NCI-H2196 (cell line): ENCODE measurements around the gene HES4.
"Not testable (repeated sequence)": the region's sequence is repeated elsewhere in the genome, so short reads cannot be mapped to it uniquely, and the experiment has no call there.

Source experiments
- DNase-seq: peaks from one replicate; lab custom pipeline; 2025; ENCODE audit not compliant: unreplicated experiment; lab: John Stamatoyannopoulos, UW

HES4 gene

DNA sequence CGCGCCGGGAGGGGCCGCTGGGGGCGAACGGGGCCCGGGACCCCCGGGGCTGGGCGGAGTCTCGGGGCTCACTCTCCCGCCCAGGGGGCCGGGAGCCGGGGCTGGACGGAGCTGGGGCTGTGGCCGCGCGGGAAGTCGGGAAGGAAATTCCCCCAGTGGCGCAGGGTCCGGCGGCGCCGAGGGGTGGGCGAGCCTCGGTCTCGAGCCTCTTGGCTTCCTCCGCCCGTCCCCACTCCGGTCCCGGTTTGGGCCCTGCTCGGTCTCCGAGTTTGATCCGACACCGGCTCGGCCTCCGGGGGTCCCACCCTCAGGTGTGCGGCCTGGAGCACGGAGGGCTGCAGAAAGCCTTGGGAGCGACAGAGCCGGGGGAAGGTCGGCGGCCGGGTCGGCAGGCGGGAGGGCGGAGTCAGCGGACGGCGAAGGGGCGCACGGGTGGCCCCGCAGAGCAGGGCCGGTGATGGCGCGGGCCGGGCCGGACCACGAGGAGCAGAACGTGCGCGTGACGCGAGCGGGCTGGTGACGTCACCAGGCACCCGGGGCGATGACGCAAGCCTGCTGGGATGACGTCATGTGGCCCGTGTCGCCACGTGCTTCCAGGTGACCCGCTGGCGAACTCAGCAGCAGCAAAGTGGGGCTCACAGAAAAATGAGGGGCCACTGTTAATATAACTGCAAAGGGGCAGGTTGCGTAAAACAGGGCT lies 610 bp upstream of the HES4 start:
- DNase-seq = peak; percentile 89

DNA sequence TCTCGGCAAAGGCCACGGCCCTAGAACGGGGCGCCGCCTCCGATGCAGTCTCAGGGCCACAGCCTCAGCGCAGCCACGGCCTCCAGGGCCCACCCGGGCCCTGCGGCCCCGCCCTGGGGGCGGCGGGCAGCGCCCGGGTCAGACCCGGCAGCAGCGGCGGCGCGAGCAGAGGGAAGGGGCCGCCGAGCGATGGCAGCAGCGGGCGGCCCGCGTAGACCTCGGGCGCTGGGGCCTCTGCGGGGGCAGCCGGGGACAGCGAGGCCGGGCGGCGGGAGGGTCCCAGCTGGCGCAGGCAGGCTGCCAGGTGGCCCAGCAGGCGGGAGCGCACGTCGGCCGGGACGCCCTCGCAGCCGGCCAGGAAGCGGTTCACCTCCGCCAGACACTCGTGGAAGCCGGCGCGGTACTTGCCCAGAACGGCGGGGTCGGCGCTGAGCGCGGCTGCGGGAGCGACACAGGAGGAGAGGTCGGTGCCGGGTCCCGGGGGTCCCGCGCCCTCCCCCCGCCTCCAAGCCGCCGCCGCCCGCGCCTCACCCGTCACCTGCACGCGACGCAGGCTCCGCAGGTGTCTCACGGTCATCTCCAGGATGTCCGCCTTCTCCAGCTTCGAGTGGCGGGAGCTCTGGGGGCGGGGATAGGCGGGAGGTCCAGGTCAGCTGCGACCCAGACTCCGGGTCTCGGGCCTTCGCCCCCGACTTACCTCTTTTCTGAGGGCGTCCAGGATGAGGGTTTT lies 737 bp downstream of the HES4 start:
- DNase-seq = peak; percentile 59

DNA sequence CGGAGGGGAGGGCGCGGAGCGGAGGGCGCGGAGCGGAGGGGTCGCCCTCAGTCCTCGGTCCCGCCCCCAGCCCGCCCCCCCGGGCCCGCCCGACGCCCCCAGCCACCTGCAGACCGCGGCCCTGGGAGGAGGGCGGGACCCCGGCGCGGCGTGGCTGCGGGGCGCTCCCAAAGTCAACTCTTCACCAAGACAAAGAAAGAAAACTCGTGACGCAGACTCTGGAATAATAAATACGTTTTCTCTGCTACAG lies 1.2 kb downstream of the HES4 start:
- DNase-seq = no peak

DNA sequence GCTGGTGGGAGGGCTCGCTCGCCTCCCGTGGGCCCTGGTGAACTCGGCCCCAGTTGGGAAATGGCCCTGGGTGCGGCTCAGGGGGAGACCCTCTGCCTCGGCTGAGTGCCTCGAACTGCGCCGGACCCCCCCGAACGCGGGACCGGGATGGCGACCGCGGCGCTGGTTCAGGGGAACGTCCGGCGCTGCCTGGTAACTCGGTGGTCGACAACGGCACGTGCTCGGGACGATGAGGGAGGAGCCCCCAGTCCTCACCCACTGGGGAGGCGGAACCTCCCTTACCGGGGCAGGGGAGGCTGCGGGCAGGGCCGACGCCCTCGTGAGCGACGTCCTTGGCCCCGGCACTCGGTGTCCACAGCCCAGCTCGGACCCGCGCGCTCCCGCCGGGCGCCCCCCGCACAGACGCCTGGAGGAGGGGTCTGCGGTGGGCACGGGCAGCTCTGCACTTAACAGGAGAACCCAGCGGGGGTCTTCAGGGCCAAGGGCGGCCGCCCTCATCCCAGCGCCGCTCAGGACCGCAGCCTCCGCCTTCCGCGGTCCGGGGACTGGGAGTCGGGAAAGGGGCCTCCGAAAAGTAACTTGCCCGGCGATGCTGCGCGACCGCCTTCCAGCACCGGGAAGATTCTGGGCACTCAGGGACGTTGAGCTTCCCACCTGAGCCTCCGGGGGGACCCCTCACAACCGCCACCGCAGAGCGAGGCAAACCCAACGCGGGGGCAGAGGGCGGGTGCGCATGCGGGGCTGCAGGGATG lies 1.7 kb downstream of the HES4 start:
- no peak for DNase-seq

DNA sequence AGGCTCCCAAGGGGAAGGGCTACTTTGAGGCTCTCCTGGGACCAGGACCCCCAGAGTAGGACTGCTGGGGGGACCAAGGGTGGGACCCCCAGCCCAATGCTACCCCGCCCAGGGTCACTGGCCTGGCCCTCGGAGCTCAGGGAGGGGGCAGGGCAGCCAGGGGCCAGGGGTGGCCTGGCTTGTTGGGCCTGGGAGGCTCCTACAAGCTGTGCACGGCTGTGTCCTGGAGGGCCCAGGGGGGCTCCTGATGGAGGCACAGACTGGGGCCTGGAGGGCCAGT lies 2.2 kb downstream of the HES4 start:
- no peak for DNase-seq

DNA sequence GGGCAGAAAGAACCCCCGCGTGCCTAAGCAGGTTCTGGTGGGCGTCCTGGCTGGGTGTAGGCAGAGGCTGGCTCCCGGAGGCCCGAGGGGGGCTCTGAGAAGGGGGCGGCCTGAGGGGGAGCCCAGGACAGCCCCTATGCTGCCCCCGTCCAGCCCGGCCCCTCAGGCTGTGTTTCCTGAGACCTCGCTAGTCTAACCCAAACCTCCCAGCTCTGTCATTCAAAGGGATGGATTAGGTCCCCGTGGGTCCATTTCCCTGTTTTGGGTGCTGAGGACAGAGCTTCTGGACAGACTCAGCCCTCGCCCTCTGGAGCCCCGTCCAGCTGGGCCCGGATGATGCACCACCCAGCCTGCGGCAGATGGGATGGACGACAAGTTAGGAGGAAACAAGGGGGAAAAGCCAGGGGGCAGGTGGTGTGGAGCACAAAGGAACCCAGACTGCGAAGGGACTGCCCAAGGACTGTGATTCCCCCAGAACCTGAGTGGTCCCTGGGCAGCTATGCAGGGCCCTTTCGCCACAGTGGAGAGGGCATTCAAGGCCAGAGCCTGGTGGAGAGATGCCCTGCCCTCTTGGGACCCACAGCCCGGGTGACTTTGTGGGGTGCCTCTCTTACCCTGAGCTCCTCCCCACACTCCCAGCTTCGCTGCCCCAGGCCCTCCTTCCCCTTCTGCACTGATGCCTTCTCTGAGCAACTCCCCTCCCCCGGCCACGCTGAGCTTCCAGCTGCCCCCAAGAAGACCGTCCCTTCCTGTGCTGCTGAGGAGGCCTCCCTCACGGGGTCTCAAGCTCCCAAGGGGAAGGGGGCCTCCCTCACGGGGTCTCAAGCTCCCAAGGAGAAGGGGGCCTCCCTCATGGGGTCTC lies 2.8 kb downstream of the HES4 start:
- DNase-seq = no peak

DNA sequence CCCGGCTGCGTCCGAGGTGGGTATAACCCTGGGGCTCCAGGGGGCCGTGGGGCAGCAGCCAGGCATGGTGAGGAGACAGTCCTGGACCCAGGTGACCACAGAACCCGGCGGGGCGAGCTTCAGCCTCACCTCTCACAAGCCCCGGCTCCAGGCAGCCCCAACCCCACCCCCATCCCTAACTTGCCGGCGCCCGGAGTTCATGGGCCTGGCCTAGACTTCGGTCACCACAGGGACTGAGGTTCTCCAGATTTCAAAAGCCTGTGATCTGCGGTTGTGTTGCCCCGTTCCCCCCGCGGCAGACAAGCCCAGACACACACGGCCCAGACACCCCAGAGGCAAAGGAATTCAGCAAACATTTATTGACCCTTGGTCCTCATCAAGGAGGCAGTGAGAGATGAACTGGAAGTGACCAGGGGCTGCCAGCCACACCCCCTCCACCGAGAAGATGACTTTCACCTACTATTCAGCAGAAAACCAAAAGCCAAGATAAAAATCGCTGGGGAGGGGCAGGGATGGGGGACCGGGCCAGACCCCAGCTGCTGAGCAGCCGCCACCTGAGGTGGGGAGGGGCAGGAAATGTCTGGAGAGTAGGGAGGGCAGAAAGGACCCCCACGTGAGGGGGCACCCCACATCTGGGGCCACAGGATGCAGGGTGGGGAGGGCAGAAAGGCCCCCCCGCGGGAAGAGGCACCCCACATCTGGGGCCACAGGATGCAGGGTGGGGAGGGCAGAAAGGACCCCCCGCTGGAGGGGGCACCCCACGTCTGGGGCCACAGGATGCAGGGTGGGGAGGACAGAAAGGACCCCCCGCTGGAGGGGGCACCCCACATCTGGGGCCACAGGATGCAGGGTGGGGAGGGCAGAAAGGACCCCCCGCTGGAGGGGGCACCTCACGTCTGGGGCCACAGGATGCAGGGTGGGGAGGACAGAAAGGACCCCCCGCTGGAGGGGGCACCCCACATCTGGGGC lies 3.9 kb downstream of the HES4 start:
- no peak for DNase-seq

DNA sequence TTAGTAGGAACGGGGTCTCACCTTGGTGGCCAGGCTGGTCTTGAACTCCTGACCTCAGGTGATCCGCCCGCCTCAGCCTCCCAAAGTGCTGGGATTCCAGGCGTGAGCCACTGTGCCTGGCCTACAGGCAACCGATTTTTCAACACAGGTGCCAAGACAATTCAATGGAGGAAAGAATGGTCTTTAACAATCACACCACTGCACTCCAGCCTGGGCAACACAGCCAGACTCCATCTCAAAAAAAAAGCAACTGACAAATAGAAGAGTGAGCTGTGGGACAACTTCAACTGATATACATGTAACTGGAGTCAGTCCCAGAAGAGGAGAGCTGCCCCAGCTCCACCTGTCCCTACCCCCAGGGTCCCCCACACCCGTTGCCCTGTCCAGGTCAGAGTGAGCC lies 5.4 kb downstream of the HES4 start:
- not testable (repeated sequence) for DNase-seq

DNA sequence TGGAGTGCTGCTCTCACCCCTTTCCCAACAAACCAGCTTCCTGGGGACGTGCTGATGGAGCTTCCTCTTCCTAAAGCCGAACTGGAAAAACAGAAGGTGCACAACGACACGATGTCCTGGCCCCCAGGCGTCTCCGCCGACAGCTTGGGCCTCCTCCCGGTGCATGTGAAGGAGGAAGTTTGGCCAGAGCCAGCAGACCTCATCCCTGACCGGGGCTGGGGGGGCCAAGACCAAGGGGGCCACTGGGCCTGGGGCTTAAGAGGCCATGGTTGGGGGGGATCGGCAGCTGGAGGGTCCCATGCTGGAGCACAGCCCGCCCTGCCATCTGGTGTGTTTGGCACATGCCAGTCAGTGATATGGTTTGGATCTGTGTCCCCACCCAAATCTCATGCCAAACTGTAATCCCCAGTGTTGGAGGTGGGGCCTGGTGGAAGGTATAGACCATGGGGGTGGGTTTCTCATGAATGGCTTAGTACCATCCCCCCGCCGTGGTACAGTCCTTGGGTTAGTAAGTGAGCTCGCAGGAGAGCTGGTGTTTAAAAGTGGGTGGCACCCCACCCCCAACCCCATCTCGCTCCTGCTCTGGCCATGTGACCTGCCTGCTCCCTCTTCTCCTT lies 6.4 kb downstream of the HES4 start:
- DNase-seq = no peak

DNA sequence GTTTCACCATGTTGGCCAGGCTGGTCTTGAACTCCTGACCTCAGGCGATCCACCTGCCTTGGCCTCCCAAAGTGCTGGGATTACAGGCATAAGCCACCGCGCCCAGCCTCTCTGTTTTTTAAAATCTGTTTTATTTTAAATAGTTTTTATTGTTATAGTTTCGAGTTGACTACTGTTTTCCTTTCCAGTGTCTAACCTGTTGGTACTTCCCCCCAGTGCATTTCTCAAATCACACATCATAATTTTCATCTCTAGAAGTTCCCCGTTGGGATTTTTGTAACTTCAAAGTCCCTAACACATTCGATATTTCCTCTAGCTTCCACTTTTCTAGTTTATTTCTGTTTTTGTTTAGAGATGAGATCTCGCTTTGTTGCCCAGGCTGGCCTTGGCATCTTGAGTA lies 7.5 kb downstream of the HES4 start:
- no peak for DNase-seq

DNA sequence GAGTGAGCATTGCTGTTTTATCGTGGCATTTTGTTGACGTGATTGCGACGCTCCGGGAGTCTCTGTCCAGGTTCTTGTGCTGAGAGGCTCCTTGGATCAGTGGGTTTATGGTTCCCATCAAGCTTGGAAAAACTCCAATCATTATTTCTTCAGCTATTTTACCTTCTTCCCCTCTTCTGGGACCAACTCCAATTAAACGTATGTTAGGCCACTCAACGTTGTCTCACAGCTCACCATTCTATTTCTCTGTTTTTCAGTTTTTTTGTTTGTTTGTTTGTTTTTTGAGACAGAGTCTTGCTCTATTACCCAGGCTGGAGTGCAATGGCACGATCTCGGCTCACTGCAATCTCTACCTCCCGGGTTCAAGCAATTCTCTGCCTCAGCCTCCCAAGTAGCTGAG lies 8.0 kb downstream of the HES4 start:
- no peak for DNase-seq

DNA sequence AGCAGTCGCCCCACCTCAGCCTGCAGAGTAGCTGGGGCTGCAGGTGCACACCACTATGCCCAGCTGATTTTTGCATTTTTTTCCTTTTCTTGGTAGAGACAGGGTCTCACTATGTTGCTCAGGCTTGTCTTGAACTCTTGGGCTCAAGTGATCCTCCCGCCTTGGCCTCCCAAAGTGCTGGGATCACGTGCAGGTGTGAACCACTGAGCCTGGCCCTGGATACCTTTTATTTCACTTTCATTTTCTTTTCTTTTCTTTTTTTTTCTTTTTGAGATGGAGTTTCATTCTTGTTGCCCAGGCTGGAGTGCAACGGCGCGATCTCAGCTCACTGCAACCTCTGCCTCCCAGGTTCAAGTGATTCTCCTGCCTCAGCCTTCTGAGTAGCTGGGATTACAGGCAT lies 8.6 kb downstream of the HES4 start:
- DNase-seq = not testable (repeated sequence)

DNA sequence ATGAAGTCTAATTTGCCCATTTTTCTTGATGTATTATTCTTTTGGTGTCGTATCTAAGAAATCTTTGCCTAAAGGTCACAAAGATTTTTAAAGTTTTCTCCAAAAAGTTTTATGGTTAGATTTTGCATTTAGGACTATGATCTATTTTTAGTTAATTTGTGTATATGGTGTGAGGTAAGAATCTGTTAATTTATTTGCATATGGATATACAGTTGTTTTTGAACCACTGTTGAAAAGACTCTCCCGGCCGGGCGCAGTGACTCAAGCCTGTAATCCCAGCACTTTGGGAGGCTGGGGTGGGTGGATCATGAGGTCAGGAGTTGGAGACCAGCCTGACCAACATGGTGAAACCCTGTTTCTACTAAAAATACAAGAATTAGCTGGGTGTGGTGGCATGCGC lies 11.8 kb downstream of the HES4 start:
- not testable (repeated sequence) for DNase-seq

DNA sequence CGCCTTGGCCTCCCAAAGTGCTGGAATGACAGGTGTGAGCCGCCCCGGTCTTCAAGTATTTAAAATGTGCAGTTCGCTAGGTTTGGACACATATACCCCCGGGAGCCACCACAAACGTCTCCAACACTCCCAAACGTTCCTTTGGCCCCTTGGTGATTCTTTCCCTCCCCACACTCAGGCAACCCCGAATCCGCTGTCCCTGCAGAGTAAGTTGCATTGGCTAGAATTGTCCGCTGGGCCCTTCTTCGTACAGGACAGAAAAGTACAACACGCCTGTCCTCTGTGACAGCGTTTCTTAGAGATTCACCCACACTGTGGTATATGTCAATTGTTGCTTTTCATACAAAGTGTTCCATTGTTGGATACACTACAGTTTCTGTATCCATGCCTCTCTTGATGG lies 14.8 kb downstream of the HES4 start:
- DNase-seq = no peak

DNA sequence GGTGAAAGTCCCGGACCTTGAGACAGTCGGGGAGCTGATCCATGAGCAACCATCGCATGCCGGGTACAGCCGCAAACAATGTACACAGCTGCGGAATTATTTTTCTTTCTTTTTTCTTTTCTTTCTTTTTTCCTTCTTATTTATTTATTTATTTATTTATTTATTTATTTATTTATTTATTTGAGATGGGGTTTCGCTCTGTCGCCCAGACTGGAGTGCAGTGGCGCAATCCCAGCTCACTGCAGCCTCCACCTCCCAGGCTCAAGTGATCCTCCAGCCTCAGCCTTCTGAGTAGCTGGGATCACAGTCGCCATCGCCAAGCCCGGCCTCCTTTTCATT lies 15.5 kb downstream of the HES4 start:
- DNase-seq = no peak

DNA sequence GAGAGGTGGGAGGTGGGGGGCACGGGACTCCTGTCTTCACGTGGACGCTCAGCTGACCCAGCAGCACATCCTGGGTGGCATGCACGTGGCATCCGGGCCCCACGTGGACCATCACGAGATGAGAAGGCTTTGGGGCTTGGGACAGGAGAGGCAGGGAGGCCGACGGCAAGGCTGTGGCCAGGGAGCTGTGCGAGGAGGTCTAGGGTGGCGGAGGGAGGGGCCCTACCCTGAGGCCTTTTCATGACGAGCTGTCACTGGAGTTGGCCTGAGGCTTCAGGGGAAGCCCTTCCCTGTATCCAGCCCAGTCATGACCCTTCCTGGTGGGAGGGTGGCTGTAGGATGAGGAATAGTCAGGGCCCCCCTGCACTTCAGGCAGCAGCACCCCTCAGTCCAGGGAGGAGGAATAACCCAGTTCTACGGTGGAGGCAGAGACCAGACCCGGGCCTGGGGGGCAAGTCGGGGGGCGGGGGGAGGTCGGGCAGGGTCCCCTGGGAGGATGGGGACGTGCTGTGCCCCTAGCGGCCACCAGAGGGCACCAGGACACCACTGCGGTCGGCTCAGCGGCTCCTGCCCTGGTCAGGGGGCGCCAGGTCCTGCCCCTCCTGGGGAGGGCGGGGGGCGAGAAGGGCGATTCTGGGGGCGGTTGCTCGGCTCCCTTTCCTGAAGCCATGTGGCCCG lies 16.0 kb downstream of the HES4 start:
- peak; percentile 34 for DNase-seq

DNA sequence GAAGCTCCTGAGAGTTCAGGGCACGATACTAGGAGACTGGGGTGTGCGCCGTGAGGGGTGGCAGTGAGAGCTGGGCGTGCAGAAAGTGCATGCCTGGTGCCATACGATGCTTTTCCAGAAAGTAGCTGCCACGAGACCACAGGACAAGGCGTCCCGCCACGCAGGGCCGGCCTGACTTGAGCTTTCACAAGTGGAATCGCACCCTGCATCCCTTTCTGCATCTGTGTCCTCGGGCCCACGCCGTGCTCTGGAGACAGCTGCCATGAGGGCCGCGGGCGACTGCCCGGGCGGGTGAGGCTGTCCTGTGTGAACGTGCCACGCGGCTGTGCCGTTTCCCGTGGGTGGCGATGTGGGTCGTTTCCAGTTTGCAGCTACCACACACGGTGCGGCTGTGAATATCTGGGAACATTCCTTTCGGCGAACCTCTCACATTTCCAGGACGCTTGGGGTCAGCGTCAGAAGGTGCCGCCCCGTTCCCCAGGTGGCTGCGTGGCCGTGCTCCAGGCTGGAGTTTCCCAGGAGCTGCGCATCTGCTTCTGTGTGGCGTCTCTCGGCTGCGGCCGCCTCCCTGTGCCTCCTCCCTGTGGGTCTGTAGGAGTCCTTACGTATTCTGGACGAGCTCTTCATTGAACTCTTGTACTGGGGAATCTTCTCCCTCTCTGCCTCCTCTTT lies 17.0 kb downstream of the HES4 start:
- no peak for DNase-seq

DNA sequence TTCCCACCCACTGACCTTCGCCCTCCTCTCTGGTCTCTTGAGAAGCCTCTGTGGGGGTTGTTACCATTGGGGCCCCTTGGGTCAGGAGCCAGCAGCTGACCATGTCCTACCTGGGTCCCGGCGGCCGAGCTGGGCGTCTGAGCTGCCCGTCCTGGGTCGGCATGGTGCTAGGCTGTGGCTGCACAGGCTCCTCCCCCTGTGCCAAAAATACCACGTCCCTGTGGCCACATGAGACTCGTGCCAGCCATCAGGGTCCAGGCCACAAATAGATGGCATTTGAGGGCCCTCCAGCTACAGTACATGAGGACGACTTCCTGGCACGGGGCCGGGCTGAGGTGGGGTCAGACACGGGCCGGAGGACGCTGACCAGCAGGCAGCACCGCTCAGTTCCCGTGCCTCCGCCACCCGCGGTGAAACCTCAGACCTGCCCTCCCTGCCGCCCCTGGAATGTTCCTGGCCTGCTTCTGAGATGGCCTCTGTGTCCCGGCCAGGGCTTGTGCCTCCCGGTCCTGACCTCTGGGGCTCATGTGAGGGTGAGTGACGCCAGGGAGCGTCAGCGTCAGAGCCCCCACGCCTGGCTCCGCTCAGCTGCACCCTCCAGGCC lies 17.8 kb downstream of the HES4 start, which contains the start of gene PERM1:
TSS of gene PERM1 (minus strand) at position 139 of the 604 bp plus-strand sequence. CDS start 1,064 bp downstream, outside the sequence.
- DNase-seq = no peak
